ENCODE measurements around the gene YKT6.

Gene YKT6

DNA sequence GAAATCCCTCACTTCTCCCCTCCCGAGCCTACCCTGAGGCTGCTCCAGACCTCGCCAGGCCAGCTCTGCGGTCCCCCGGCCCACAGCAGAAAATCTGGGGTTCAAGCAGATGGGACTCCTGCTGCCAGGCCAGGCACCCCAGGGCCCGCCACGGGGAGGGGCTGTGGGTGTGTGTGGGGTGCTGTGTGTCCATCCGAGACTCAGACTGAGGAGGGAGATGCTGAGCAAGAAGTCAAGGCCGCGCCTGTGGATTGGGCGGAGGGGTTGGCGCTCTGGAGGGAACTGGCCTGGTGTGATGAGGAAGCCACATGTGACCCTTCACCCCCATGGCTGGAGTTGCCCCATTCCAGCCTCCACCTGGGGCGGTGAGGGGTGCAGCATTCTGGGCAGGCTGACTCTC, 51.1 kb downstream of the YKT6 start:
- no peak overlapping the region for H3K27ac ChIP-seq

DNA sequence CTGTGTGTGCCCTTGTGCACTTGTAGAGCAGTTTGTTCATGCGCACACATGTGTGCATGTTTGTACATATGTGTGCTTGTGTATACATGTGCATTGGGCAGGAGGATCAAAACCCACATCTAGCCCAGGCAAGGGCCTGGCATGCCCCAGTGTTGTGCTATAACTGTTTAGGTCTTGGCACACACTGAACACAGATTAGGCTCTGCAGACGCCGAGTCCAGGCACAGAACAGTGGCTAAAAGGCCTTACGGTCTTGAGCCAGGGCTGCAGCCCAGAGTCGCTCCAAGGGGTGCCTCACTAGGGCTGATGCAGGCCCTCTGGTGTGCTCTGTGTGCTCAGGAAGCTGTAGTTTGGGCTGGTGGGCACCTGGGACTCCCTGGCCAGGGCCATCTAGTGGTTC, 55.7 kb downstream of the YKT6 start:
- TF ChIP-seq, protein P1, sequence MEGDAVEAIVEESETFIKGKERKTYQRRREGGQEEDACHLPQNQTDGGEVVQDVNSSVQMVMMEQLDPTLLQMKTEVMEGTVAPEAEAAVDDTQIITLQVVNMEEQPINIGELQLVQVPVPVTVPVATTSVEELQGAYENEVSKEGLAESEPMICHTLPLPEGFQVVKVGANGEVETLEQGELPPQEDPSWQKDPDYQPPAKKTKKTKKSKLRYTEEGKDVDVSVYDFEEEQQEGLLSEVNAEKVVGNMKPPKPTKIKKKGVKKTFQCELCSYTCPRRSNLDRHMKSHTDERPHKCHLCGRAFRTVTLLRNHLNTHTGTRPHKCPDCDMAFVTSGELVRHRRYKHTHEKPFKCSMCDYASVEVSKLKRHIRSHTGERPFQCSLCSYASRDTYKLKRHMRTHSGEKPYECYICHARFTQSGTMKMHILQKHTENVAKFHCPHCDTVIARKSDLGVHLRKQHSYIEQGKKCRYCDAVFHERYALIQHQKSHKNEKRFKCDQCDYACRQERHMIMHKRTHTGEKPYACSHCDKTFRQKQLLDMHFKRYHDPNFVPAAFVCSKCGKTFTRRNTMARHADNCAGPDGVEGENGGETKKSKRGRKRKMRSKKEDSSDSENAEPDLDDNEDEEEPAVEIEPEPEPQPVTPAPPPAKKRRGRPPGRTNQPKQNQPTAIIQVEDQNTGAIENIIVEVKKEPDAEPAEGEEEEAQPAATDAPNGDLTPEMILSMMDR (conservative IDR thresholded peaks at IDR 0.05): no peak
- no peak for TF ChIP-seq ZFX (IDR thresholded peaks at IDR 0.05)
- H3K27ac ChIP-seq: peak overlapping the region; percentile 1; the same call in 1 of the 2 replicates

More for the DNA sequence above, 51.1 kb downstream of the YKT6 start:
- TF ChIP-seq, protein P1 (conservative IDR thresholded peaks at IDR 0.05): no peak
- TF ChIP-seq ZFX (IDR thresholded peaks at IDR 0.05): no peak

DNA sequence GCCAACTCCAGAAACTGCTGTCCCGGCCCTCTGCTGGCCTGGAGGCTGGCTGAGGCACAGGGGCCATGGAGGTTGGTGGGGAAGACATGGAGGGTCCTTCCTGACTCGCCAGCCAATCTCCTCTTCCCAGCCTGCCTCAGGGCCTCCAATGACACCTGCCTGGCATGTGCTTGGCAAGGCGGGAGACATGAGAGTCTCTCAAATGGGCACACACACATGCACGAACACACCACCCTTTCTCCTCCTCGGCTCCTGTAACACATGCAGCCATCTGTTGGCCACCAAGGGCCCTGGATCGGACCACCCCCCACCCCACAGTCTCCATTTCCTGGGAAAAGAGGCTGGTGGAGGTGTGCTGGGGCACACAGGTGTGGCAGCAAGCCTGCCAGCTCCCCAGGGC, 56.4 kb downstream of the YKT6 start:
- H3K27ac ChIP-seq: no peak overlapping the region
- no peak for TF ChIP-seq ZFX (IDR thresholded peaks at IDR 0.05)
- TF ChIP-seq, protein P1 (conservative IDR thresholded peaks at IDR 0.05): no peak

DNA sequence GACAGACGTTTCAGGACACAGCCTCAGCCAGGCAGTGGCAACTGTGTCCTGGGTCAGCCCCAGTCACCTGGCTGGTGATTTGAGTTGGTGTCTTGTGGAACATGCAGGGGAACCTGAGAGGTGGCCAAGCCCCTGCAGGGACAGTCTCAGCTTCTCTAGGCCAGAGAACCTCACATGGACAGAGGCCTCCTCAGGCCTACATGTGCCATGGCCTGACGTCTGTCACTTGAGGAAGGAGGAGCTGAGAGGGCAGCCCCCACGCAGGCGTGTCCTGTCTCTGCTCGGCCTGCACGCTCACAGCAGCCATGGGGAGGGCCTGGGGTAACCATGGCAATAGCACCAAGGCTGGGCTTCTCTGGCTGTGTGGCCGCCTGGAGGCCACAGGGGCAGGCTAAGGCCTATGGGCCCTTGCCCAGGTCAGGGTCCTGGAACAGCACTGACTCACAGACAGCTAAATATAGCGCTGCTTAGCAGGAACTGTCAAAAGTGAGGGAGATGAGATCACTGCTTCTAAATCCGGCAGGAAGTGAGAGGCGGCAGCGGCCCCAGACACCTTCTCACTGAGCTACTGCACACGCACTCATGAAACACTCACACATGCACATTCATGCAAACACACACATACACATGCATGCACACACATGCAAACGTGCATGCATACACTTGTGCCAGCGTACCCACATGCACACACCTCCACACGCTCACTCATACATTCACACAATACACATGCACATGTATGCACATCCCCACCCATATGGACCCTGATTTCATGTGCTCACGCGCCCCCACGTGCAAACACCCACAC, 57.0 kb downstream of the YKT6 start:
- TF ChIP-seq, protein P1 (conservative IDR thresholded peaks at IDR 0.05): no peak
- TF ChIP-seq ZFX (IDR thresholded peaks at IDR 0.05): peak; percentile 19; the same call in 1 of the 2 replicates
- no peak overlapping the region for H3K27ac ChIP-seq

DNA sequence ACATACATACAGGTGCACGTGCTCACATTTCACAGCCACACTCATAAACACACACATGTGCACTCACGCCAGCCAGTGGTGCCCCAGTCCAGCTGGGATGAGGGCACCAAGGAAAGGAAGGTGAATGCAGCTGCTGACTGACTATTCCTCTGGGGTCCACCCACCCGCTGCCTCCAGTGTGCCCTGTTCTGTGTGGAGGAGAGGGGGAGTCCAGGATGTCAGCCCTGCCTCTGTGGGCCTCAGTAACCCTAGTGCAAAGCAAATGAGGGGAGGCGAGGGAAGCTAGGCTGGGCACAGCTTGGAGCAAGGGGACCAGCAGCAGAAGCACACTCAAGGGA, 57.6 kb downstream of the YKT6 start:
- H3K27ac ChIP-seq: no peak overlapping the region
- no peak for TF ChIP-seq ZFX (IDR thresholded peaks at IDR 0.05)
- TF ChIP-seq, protein P1 (conservative IDR thresholded peaks at IDR 0.05): no peak

DNA sequence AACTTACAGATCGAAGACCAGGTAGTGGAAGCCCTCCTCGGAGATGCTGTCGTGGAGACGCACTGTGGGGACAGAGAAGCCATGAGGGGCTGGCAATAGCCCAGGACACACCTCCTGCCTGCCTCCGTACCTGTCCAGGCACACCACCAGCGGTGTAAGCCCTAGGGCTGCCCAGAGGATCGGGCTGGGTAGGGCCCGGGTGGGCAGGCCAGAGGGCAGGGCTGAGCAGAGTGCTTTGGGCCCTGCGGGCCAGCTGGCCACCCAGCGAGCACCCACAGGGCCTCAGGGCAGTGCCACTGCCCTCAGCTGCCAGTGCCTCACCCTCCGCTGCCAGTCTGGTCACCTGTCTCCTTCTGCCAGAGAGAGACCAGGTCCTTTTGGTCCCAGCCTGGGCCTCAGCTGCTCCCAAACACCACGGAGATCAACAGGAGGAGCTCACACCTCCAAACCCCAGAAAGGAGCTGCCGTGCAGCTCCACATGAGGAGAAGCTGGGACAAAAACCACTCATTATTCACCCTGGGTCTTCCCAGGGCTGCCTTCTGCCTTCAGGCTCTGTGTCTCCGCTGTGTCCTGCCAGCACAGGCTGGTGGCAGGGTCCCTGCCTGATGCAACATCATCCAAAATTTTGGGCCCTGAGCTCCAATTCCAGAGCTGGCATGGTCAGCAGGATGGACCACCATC, 58.2 kb downstream of the YKT6 start:
- peak overlapping the region; percentile 20; the same call in 1 of the 2 replicates for H3K27ac ChIP-seq
- TF ChIP-seq ZFX (IDR thresholded peaks at IDR 0.05): no peak
- TF ChIP-seq, protein P1 (conservative IDR thresholded peaks at IDR 0.05): no peak
